Measurements from ENCODE around the gene REV3L. TPM values are rescaled to one million over a fixed set of nuclear protein-coding genes. Genes with fewer than 3 reads are reported as not detected.

The REV3L gene
- total RNA-seq, 1 donor from 2014 or later: 22.2 TPM

DNA sequence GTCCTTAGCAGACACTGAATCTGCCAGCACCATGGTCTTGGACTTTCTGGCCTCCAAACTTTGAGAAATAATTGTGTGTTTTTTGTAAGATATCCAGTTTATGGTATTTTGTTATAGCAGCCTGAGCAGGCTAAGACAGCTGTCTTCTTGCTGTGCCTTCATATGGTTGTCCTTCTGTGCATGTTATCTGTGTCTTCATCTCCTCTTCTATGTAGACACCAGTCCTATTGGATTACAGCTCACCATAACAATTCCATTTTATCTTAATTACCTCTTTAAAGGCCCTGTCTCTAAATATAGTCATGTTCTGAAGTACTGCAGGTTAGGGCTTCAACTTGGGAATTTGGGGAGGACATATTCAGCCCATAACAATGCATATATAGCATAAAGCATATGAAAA is 44.3 kb upstream of the REV3L start:
- peaks cover 2% of the 10 kb centered on the region for H3K9me3 Mint-ChIP-seq
- H3K4me3 Mint-ChIP-seq: no peak overlapping the region

DNA sequence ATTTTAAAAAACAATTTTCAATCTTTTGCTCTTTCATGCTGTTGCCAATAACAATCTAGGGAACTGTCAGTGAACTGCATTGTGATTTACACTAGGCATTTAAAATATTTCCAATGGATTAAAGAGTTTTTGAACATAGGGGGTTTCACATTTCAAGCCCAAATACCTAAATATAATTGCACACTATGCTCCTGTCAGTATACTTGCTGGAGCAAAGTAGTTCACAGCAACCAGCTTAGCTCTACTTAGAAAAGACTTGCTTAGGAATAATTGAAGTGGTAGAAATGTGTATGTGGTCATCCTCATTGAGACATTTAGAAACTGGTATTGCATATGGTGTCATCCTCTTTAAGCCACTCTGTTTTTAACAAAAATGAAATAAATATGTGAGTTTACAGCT is 41.7 kb upstream of the REV3L start:
- peaks cover 24% of the 10 kb centered on the region for H3K4me1 Mint-ChIP-seq
- TF ChIP-seq, protein P1, sequence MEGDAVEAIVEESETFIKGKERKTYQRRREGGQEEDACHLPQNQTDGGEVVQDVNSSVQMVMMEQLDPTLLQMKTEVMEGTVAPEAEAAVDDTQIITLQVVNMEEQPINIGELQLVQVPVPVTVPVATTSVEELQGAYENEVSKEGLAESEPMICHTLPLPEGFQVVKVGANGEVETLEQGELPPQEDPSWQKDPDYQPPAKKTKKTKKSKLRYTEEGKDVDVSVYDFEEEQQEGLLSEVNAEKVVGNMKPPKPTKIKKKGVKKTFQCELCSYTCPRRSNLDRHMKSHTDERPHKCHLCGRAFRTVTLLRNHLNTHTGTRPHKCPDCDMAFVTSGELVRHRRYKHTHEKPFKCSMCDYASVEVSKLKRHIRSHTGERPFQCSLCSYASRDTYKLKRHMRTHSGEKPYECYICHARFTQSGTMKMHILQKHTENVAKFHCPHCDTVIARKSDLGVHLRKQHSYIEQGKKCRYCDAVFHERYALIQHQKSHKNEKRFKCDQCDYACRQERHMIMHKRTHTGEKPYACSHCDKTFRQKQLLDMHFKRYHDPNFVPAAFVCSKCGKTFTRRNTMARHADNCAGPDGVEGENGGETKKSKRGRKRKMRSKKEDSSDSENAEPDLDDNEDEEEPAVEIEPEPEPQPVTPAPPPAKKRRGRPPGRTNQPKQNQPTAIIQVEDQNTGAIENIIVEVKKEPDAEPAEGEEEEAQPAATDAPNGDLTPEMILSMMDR (conservative IDR thresholded peaks at IDR 0.05): no peak
- no peaks in the 10 kb centered on the region for H3K27me3 Mint-ChIP-seq (ENCODE audit: low read depth)
- H3K27ac Mint-ChIP-seq (ENCODE audit: unreplicated experiment): no peak overlapping the region
- peaks cover 4% of the 10 kb centered on the region for H3K9me3 Mint-ChIP-seq
- peaks cover 14% of the 10 kb centered on the region for H3K36me3 Mint-ChIP-seq (ENCODE audit: low read depth)
- no peak for DNase-seq (ENCODE audit: low read depth, low spot score)
- H3K4me3 Mint-ChIP-seq: no peak overlapping the region

More for the DNA sequence above, 44.3 kb upstream of the REV3L start:
- H3K27me3 Mint-ChIP-seq (ENCODE audit: low read depth): no peaks in the 10 kb centered on the region
- H3K27ac Mint-ChIP-seq (ENCODE audit: unreplicated experiment): no peak overlapping the region
- peaks cover 37% of the 10 kb centered on the region for H3K4me1 Mint-ChIP-seq
- no peak for DNase-seq (ENCODE audit: low read depth, low spot score)
- TF ChIP-seq, protein P1 (conservative IDR thresholded peaks at IDR 0.05): no peak
- H3K36me3 Mint-ChIP-seq (ENCODE audit: low read depth): peaks cover 6% of the 10 kb centered on the region

DNA sequence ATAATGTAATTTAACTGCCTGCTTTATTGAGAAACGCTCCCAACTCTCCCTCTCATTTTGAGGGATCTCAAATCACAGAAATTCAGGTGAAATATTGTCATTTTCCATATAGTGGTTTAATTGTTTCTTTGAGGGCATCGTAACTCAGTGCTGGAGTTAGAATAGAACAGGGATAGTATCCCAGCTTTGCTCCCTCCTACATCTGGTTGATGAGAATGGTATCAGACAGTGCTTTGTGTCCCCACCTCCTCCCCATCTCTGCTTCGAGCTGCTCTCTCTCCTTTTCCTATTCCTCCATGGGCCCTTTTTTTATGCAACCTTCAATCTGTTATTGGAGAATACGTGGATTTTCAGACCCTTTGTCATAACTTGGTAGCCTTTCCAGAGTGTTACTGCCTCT is 41.2 kb upstream of the REV3L start:
- TF ChIP-seq, protein P1 (conservative IDR thresholded peaks at IDR 0.05): no peak
- peaks cover 14% of the 10 kb centered on the region for H3K36me3 Mint-ChIP-seq (ENCODE audit: low read depth)
- peaks cover 24% of the 10 kb centered on the region for H3K4me1 Mint-ChIP-seq
- H3K27me3 Mint-ChIP-seq (ENCODE audit: low read depth): no peaks in the 10 kb centered on the region
- H3K9me3 Mint-ChIP-seq: peaks cover 4% of the 10 kb centered on the region
- no peak overlapping the region for H3K4me3 Mint-ChIP-seq
- DNase-seq (ENCODE audit: low read depth, low spot score): no peak
- H3K27ac Mint-ChIP-seq (ENCODE audit: unreplicated experiment): no peak overlapping the region

DNA sequence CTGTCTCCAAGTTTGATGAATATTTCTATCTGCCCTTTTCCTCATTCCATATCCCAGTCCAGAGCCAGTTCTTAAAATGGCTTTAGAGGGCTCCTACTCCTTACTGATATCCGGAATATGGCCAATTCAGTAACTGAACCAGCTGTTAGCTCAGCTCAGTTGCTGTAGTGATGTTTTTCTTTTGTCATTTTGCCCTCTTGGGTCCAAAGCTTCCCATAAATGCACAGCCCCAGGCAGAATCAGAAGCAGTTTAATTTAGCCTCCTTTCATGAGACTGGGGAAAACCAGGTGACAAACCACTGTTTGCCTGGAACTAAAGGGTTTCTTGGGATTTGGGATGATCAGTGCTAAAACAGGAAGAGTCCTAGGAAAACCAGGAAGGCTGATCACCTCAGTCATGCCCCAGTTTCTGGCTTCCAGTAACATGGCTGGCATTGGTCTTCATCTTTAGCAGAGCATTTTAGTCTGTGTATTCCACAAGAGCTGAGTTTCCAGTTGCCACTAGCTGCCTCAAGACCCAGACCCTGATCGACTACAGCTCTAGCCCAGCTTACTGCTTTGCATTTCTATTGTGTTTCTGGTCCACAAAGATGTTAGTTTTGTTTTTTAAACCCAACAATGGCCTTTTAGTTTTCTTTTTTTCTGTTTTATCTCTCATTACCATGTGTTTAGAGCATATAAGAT is 40.6 kb upstream of the REV3L start:
- Mint-ChIP-seq H3K4me1 (peaks cover 24% of the 10 kb centered on the region), H3K27me3 (ENCODE audit: low read depth) (no peaks in the 10 kb centered on the region), H3K4me3 (no peak overlapping the region), H3K9me3 (peaks cover 4% of the 10 kb centered on the region), H3K27ac (ENCODE audit: unreplicated experiment) (no peak overlapping the region), H3K36me3 (ENCODE audit: low read depth) (peaks cover 12% of the 10 kb centered on the region)
- DNase-seq (ENCODE audit: low read depth, low spot score): no peak
- TF ChIP-seq, protein P1 (conservative IDR thresholded peaks at IDR 0.05): no peak

DNA sequence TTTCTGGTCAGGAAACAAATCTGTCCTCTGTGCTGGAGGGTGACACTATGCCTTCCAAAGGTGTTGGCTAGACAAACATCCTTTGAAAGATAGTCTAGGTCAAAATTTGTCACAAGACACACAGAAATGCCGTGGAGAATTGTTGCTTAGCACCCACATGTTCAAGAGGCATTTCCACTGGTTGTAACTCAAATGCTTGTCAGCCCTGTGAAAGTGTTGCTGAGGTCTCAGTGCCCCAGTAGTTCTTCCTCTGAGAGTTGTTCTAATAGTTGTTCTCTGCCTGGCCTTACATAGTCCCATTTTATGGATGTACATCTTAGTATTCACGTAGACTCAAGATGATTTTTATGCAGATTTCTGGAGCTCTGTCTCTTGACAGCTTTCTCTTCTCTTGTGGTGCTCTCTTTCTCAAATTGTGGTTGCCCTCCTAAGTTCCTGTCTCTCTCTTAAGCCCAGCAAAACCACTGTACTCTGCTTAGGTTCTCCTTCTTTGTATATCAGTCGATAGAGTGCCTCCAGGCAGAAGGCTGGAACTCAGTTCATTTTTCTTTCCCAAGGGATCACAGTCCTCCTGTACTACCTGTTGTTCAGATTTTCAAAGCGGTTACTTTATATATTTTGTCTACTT is 39.5 kb upstream of the REV3L start:
- Mint-ChIP-seq H3K36me3 (ENCODE audit: low read depth) (peaks cover 12% of the 10 kb centered on the region), H3K4me3 (no peak overlapping the region), H3K9me3 (peaks cover 4% of the 10 kb centered on the region), H3K27ac (ENCODE audit: unreplicated experiment) (no peak overlapping the region), H3K4me1 (peaks cover 24% of the 10 kb centered on the region), H3K27me3 (ENCODE audit: low read depth) (no peaks in the 10 kb centered on the region)
- TF ChIP-seq, protein P1 (conservative IDR thresholded peaks at IDR 0.05): no peak
- DNase-seq (ENCODE audit: low read depth, low spot score): no peak
